H1 (cell line): ENCODE data around the gene TKTL2. TPM values are rescaled to one million over a fixed set of nuclear protein-coding genes. Genes with fewer than 3 reads are reported as not detected.

Experiments used
- CTCF ChIP-seq, 3 experiments: IDR thresholded peaks; 1 replicate in 2 of 3; 2 replicates in 1 of 3; pipeline versions ENCODE4 v1.5.1 to v1.6.1; 2011; ENCODE audit warnings: low read length in 3 of 3, mild to moderate bottlenecking in 3 of 3, inconsistent platforms in 2 of 3, low read depth in 1 of 3, moderate library complexity in 1 of 3; ENCODE audit not compliant: insufficient read depth in 1 of 3; ENCODE audit errors: control extremely low read depth in 1 of 3
- RNF2 ChIP-seq: fragments of 200-900, 300-1000 bp; sonication (generic); IDR thresholded peaks from 2 replicates; pipeline ENCODE4 v1.7.1; 2016; ENCODE audit warnings: borderline replicate concordance, low read depth, mild to moderate bottlenecking, antibody characterized with exemption, low read length; ENCODE audit not compliant: poor library complexity, severe bottlenecking; ENCODE audit errors: missing control alignments
- SIN3A ChIP-seq, 2 experiments: IDR thresholded peaks in 1 of 2; conservative IDR thresholded peaks in 1 of 2; 2 replicates each; pipeline ENCODE4 v1.6.1; 2011 to 2012; ENCODE audit warnings: low read length in 2 of 2, improper control_type of control experiment in 1 of 2, low read depth in 1 of 2, mild to moderate bottlenecking in 1 of 2
- polyA plus RNA-seq, 7 experiments: library from polyadenylated mRNA; depleted of rRNA in 3 of 7; stranded (reverse) in 5 of 7; unstranded in 2 of 7; fragments of >200 nt in 5 of 7; fragments of 200-250 nt in 2 of 7; gene quantifications; 1 replicate in 5 of 7; 2 replicates in 1 of 7; 4 replicates in 1 of 7; pipeline versions ENCODE4 v1.2.1 to v1.2.3, GENCODE V29; 2011 to 2013; ENCODE audit warnings: missing spikeins in 2 of 7, mixed read lengths in 2 of 7
- total RNA-seq: library from RNA; stranded (reverse); fragmentation: NEBNext Ultra II Directional; extraction: Animal tissue kit (Norgen Biotek cat#: 25700); gene quantifications from 2 replicates; pipeline ENCODE4 v1.2.1, GENCODE V29; 2021

The TKTL2 gene
- total and polyA plus RNA-seq, 2 of the 8 experiments (the other 6 are each of a cell fraction or from before 2014, with no cell fraction given) = not detected

GRCh38 chr4:163473130-163473529 lies 424 bp downstream of the TKTL2 start (continued):
- TF ChIP-seq CTCF (IDR thresholded peaks at IDR 0.05; ENCODE audit: control extremely low read depth in 1 of 3, insufficient read depth in 1 of 3, low read depth in 1 of 3, low read length in 3 of 3) (no peak), RNF2 (no peak), SIN3A (conservative IDR thresholded peaks at IDR 0.05 in 1 of 2, IDR thresholded peaks at IDR 0.05 in 1 of 2; ENCODE audit: low read depth in 1 of 2, low read length in 2 of 2) (no peak)
